Psoas muscle (tissue), 8 donors: ENCODE measurements around the gene IL31. TPM values are rescaled to one million over a fixed set of nuclear protein-coding genes. Genes with fewer than 3 reads are reported as not detected.
"Not testable (repeated sequence)": the region's sequence is repeated elsewhere in the genome, so short reads cannot be mapped to it uniquely, and the experiment has no call there.

Experiments used
- ATAC-seq, 4 donors: fragments of 200-7000 bp; cut with Tn5 transposase; one replicate each; pipeline ENCODE4 v1.9.1; 2020; ENCODE audit warnings: moderate library complexity in 3 of 4, mild to moderate bottlenecking in 2 of 4
- DNase-seq, 2 donors: peaks; one replicate each; pipeline ENCODE4 v3.0.0-alpha.2; 2020
- H3K27ac ChIP-seq: fragments of 200-600 bp; one replicate; pipeline ENCODE4 v1.8.0; 2022
- H3K27me3 ChIP-seq, 3 donors: fragments of 200-600 bp in 1 of 3; one replicate each; pipeline versions ENCODE4 v1.6.1 to v1.8.0; 2013 to 2022; ENCODE audit warnings: low read length in 2 of 3, mild to moderate bottlenecking in 2 of 3, moderate library complexity in 1 of 3; ENCODE audit not compliant: insufficient read depth in 3 of 3
- H3K36me3 ChIP-seq, 2 donors: fragments of 200-600 bp in 1 of 2; one replicate each; pipeline versions ENCODE4 v1.6.1 to v1.8.0; 2013 to 2022; ENCODE audit warnings: low read depth in 1 of 2, mild to moderate bottlenecking in 1 of 2, moderate library complexity in 1 of 2; ENCODE audit not compliant: insufficient read depth in 1 of 2
- H3K4me1 ChIP-seq: fragments of 200-600 bp; one replicate; pipeline ENCODE4 v1.8.0; 2022
- H3K4me3 ChIP-seq: fragments of 200-600 bp; one replicate; pipeline ENCODE4 v1.8.0; 2022; ENCODE audit warnings: mild to moderate bottlenecking
- H3K9me3 ChIP-seq: fragments of 200-600 bp; one replicate; pipeline ENCODE4 v1.8.0; 2022
- CTCF ChIP-seq: fragments of 200-600 bp; IDR thresholded peaks from one replicate; pipeline ENCODE4 v1.8.0; 2022; ENCODE audit warnings: antibody characterized with exemption
- WGBS, 3 donors: extraction: QIAGEN DNeasy Blood & Tissue Kit; methylation state at CpG; one replicate each; pipeline versions ENCODE4 v1.1.6 to v1.1.7; 2013; 5-methylcytosine and 5-hydroxymethylcytosine counted together
- intact Hi-C, 2 donors: fragments of 100-400 bp; cut with DNase I; formaldehyde crosslinking; loops; one replicate each; pipeline versions ENCODE4 v1.11.0 to v1.14.2; 2022
- polyA plus RNA-seq, 3 donors: library from polyadenylated mRNA; stranded (reverse); fragments of 200-250 nt; gene quantifications; one replicate each; pipeline ENCODE4 v1.2.3, GENCODE V29; 2013
- total RNA-seq, 4 donors: library from RNA; stranded (reverse); fragmentation: NEBNext Ultra II Directional in 2 of 4; extraction: Animal tissue kit (Norgen Biotek cat#: 25700) in 2 of 4; gene quantifications; one replicate each; pipeline versions ENCODE4 v1.2.1 to v1.2.4, GENCODE V29; 2021 to 2023
- donor health status: healthy with polysubstance abuse.
- donor health status: DM: no; HTN: no; CAD: no; lungs with moderate emphysema.
- donor health status: Bipolar disorder and iron deficiency.
- donor health status: healthy.
- donor health status: DM: yes; HTN: yes; CAD: no.
- donor health status: DM: no; HTN: no; CAD: no.
- donor health status: DM: no; HTN: no; CAD: no.
- donor health status: DM: yes; HTN: yes; CAD: no.

Gene IL31
- total and polyA plus RNA-seq, 7 donors: not detected

DNA sequence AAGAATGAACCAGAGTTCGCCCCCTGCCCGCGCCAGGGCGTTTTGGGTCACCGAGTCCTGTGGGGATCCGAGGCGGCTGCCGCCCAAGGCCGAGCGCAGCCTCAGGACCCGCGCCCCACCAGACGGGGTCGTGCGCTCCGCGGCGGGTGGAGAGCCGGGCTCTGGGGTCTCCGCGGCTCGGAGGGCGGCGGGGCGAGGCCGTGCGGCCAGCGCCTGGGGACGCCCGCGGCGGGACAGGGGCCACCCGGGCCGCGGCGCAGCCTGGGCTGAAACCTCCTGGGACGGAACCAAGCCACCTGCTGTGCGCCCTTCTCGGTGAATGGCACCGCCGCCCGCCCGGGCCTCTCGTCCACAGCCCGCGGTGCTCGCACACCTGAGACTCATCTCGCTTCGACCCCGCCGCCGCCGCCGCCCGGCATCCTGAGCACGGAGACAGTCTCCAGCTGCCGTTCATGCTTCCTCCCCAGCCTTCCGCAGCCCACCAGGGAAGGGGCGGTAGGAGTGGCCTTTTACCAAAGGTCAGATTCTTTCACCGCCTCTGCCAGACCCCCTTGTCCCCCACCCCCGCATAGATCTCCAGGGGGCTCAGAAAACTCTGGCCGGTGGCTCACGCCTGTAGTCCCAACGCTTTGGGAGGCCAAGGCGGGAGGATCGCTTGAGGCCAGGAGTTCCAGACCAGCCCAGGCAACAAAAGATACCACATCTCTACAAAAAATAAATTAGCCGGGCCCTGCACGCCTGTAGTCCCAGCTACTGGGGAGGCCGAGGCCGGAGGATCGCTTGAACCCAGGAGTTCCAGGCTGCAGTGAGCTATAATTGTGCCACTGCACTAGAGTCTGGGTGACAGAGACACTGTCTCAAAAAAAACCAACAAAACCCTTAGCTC is 30.4 kb upstream of the IL31 start:
- Histone ChIP-seq H3K27ac (no peak overlapping the region), H3K27me3 (peaks cover 0 to 52% (median 23%) of the 10 kb centered on the region in 3 donors), H3K4me3 (peak overlapping the region; percentile 71), H3K36me3 (peaks cover 5 to 27% of the 10 kb centered on the region in 2 donors), H3K9me3 (no peaks in the 10 kb centered on the region), H3K4me1 (no peaks in the 10 kb centered on the region)
- intact Hi-C loops: loop anchor here in 1 of 2 donors (10.0 kb wide), 1 partner anchor 280 kb away; no protein-coding TSS in a partner anchor
- ATAC-seq (peak in 1 of 4 donors; percentile 25), DNase-seq (no peak)
- no peak for TF ChIP-seq CTCF
- WGBS, 3 donors: 9 to 23% (median 15%) methylated on average over 33 to 71 of the region's 71 CpGs

DNA sequence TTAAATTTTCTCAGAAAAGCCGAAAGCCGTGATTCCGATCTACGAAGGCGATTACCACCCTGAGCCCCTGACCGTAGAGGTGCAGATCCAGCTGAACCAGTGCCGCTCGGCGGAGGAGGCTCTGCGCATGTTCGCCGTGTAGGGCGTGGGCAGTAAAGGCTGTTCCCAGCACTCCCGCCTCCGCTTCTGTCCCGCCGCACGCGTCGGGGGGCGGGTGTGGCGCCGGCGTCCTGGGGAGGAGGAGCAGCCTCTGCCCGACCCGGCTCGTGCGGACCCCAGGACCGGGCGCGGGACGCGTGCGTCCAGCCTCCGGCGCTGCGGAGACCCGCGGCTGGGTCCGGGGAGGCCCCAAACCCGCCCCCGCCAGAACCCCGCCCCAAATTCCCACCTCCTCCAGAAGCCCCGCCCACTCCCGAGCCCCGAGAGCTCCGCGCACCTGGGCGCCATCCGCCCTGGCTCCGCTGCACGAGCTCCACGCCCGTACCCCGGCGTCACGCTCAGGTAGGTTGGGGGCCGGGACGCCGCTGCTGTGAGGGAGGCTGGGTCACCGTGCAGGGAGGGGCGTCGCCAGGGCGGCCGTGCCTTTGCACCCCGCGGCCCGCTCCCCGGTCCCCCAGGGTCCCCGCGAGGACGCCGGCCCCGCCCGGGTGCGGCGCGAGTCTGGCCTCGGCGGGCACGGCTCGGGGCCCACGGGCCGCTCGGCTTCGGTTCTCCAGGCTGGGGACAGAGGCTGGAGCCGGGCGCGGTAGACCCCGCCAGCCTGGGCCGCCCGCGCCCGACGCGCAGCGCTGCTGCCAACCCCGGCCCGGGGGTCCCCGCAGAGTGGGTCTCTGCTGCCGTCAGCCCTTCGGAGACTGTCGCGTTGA is 29.5 kb upstream of the IL31 start, which contains the start of gene B3GNT4:
TSS of gene B3GNT4 (plus strand) at position 409 of the 866 bp plus-strand sequence. CDS start 910 bp downstream, outside the sequence.
- peaks cover 5 to 18% of the 10 kb centered on the region in 2 donors for H3K36me3 ChIP-seq
- no peaks in the 10 kb centered on the region for H3K4me1 ChIP-seq
- ATAC-seq (peak; percentile 45 to 65 (median 59)), DNase-seq (peak; percentile 56 to 71)
- peaks cover 0 to 52% (median 23%) of the 10 kb centered on the region in 3 donors for H3K27me3 ChIP-seq
- intact Hi-C loops: loop anchor here in 1 of 2 donors (10.0 kb wide), 1 partner anchor 279 kb away; no protein-coding TSS in a partner anchor
- H3K27ac ChIP-seq: no peak within 1 kb of the TSS
- no peaks in the 10 kb centered on the region for H3K9me3 ChIP-seq
- no peak for TF ChIP-seq CTCF
- WGBS, 3 donors: 1% methylated on average over 66 to 104 of the region's 104 CpGs
- peak within 1 kb of the TSS; percentile 71 for H3K4me3 ChIP-seq

- Histone ChIP-seq H3K27me3 (peaks cover 0 to 52% (median 23%) of the 10 kb centered on the region in 3 donors), H3K36me3 (peaks cover 2 to 11% of the 10 kb centered on the region in 2 donors), H3K4me3 (peak overlapping the region; percentile 71)
- H3K27ac ChIP-seq, H3K9me3 ChIP-seq, H3K4me1 ChIP-seq, DNase-seq, ATAC-seq: not testable (repeated sequence)
- intact Hi-C loops: loop anchor here in 1 of 2 donors (10.0 kb wide), 1 partner anchor 278 kb away; no protein-coding TSS in a partner anchor
- WGBS, 3 donors: 62 to 65% (median 62%) methylated on average over 19 of the region's 19 CpGs
Observed at GRCh38 chr12:122202811-122203210, 28.8 kb upstream of the IL31 start.

DNA sequence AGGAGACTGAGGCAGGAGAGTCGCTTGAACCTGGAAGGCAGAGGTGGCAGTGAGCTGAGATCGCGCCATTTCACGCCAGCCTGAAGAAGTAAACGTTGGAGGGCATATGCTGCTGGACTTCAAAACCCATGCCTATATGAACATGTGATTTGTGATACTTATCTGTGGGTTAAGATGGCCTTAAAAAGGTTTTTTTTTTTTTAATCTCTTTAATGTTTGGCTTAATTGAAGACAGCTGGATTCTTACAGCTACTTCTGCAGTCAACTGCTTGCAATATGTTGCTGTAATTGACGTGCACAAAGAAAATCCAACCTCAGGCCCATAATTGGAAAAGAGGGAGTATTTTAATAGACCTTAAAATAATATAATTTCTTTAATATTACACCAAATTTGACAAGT is 28.0 kb upstream of the IL31 start:
- TF ChIP-seq CTCF: no peak
- Histone ChIP-seq H3K4me3 (no peak overlapping the region), H3K36me3 (peaks cover 0 to 3% of the 10 kb centered on the region in 2 donors), H3K4me1 (peaks cover 7% of the 10 kb centered on the region), H3K27ac (no peak overlapping the region), H3K27me3 (peaks cover 0 to 52% (median 23%) of the 10 kb centered on the region in 3 donors), H3K9me3 (no peaks in the 10 kb centered on the region)
- intact Hi-C loops: loop anchor here in 1 of 2 donors (10.0 kb wide), 1 partner anchor 277 kb away; no protein-coding TSS in a partner anchor
- 97 to 98% (median 97%) methylated on average over 6 of the region's 6 CpGs for WGBS, 3 donors
- ATAC-seq (no peak), DNase-seq (no peak)
